Fibroblast of gingiva (primary cell): ENCODE data around the gene NEURL1.

ENCODE experiments used
- DNase-seq: peaks from one replicate; pipeline ENCODE4 v3.0.0-alpha.2; 2011; ENCODE audit warnings: low read depth

NEURL1 gene

GRCh38 chr10:103546401-103546800 lies 52.9 kb downstream of the NEURL1 start:
- no peak for DNase-seq

- DNase-seq, result no peak
These were observed 54.0 kb downstream of the NEURL1 start for GRCh38 chr10:103547391-103547946.

DNA sequence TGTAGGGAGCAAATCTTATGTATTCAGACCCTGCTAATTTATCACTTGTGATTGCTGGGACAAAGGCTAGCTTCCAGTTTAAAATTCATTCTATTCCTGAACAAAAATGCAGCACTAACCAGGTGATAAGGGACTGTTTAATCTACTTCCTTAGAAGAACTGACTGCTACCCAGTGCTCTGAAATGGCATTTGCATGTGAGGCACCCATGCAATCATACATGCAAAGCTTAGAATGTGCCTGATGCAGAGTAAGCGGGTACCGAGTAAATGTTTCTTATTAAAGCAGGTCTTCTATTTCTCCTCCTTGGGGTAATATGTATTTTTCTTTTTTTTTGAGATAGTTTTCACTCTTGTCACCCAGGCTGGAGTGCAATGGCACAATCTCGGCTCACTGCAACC lies 54.5 kb downstream of the NEURL1 start:
- DNase-seq, result no peak

- DNase-seq, result no peak
These were observed 55.3 kb downstream of the NEURL1 start for GRCh38 chr10:103548581-103549348.

DNA sequence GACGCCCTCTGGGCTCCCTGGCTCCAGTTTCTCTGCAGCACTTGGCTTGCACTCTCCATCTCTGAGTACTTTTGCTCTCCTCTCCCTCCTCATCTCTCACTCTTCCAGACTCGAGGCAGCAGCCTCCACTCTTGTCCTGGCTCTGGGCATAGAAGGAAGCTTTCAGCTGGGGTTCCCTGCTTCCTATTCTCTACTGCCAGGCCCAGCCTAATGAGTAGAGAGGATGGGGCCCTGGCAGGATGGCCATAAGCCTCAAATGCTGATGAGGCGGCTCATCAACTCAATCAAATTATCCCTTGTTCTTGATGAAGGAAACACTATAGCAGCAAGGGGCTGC lies 55.8 kb downstream of the NEURL1 start:
- DNase-seq, result no peak

- DNase-seq, result no peak
These were observed 56.7 kb downstream of the NEURL1 start for GRCh38 chr10:103550229-103550628.

GRCh38 chr10:103551619-103552602 lies 58.4 kb downstream of the NEURL1 start:
- no peak for DNase-seq

DNA sequence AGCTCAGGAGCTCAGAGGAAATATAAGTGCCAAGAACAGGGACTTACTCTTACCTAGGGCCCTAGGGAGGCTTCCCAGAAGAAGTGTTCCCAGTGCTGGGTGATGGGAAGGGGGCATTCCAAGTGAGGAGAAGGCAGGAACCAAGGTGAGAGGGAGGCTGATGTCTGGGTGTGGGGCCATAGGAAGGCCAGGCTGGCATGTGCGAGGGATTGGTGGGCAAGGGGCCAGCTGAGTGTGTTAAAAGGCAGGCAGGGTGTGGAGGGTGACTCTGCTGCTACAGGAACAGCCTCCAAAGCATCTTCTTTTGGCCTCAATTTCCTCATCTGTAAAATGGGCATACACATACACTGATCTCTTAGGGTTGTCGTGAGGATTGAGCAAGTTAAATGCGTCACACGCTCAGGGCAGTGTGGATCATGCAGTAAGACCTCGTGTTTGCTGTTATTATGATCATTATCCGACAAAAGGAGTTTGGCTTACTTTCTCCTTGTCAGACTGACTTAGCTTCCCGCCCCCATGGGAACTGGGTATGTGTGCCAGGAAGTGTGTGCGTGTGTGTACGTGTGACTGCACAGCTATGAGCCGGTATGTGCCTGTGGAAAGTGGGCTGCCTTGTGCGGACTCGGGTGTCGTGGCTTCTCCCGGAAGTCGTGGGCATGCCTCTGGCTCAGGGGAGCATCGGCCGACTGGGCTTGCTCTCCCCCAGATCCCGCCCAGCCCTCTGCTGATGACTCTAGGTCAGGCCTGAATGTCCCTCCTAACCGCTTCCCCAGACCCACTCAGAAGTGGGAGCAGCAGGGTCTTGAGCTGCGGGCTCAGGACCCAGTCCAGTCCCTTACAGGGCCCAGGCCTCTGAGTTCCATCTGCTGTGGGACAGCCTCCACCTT lies 59.6 kb downstream of the NEURL1 start:
- no peak for DNase-seq

GRCh38 chr10:103553743-103554487 lies 60.4 kb downstream of the NEURL1 start:
- DNase-seq, result no peak

DNA sequence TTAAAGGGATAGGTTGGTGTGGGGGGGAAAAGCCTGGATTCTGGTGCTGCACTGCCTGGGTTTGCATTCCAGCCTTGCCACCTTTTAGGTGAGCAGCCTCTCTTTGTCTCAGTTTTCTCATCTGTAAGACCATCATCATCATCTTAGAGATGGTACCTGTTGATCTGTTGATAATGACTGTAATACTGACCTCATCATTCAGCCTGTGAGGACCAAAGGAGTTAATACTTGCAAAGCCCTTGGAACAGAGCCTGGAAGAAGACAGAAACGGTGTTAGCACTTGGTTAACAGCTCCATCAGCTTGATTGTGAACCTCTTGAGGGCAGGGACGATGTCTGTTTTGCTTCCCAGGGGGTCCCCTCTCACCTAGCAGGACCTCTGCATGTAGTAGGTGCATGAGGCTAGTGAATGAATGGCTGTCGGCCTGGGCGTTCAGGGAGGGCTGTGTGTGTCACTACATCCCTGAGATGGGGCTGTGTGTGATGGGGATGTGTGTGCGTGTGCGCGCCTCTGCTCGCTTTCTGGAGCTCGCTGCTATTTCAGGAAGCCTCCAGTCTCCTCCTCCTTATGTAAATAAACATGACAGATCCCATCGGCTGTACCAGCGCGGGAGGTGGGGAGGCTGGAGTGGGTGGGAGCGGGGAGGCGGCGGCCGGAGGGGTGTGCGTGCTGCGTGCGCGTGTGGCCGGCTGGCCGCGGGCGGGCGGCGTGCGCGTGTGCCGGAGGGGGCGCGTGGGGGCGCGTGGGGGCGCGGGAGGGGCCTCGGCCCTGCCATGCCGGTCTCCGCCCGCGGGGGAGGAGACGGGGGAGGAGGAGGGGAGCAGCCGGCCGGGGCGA lies 61.2 kb downstream of the NEURL1 start:
- DNase-seq, result peak; percentile 43

DNA sequence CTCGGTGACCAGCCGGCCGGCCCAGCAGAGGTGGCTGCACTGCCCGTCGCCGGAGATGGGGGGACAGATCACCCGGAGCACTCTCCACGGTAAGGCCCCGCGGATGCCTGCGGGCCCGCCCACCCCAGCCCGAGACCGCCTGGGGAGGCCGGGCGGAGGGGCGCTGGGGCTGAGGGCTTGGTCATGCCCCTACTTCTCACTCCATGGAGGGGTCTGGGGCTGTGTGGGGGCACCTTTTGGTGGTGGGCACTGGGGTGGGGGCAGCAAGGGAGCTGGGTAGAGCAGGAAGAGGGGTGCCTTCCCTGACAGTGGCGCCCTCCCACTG lies 61.8 kb downstream of the NEURL1 start:
- DNase-seq, result no peak

- DNase-seq, result no peak
These were observed 62.2 kb downstream of the NEURL1 start for GRCh38 chr10:103555712-103556111.

DNA sequence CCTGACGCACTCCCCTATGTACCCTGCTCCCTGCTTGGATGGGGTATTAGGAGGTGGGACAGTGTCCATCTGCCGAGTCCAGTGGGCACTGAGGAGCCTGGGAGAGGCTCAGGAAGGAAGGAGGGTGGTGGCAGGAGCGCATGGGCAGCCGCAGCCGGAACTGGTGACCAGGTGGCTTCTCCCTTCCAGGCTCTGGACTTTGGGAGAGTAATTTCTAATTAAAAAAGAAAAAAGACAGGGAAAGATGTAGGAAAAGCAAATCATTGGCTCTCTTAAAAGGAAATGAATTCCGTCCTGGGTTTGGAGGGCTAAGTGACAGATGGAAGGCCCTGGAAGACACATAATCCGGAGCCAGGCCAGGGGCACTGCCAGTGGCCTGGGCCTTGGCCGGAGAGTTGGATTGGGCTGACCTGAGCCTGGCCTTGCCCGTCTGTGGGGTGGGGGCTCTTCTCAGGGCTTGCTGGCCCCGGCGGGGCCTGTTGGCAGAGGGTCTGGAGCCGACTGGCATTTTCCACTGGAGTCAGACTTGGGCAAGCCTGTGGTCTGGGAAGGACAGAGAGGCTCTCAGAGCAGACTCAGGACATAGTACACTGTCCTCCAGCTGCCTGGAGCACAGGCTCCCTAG lies 63.0 kb downstream of the NEURL1 start:
- no peak for DNase-seq

DNA sequence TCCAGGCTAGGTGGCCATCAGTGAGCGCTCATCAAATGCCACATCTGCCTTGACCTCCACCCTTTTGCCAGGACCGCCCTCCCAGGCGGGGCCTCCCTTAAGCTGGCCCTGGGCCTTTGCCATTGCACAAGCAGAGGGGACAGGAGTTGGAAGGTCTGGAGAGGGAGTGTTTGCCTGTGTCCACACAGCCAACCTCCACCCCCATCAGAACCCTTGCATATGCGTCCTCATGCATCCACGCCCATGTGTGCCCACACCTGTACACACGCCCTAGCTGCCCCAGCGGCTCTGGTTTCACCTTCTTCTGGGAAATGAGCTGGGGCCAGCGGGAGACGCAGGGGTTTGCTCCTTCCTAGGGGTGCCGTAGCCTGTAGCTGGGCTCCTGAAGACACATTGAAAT lies 64.0 kb downstream of the NEURL1 start:
- DNase-seq, result no peak

DNA sequence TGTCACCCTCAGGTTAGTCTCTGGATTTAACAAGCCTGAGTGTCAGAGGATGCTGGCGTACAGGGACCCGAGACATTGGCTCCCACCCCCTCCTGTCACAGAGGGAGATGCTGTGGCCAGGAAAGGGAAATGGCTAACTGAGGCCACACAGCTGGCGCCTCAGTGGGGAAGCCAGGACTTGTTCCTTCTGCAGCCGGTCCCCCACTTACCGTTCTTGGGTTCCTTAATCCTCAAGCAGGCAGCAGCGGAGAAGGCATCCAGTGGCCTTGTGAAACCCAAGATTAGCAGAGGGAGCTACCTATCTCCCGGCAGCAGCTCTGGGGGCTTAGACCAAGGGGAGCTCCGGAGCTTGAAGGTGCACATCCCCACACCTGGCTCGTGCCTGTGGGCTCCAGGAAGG lies 65.4 kb downstream of the NEURL1 start:
- no peak for DNase-seq

DNA sequence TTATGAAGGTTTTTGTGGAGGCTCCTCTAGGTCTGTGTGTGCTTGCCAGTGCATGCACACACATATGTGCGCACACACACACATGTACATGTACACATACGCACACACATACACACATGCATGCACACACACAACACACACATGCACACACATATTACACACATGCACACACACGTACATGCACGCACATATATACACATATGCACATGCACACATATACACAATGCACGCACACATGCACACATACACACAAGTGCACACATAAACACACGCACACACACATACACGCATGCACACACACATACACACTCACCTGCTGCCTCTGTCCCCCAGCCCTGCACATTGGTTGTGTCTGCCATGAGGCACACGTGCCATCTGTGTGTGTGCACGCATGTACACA lies 66.3 kb downstream of the NEURL1 start:
- DNase-seq, result no peak

DNA sequence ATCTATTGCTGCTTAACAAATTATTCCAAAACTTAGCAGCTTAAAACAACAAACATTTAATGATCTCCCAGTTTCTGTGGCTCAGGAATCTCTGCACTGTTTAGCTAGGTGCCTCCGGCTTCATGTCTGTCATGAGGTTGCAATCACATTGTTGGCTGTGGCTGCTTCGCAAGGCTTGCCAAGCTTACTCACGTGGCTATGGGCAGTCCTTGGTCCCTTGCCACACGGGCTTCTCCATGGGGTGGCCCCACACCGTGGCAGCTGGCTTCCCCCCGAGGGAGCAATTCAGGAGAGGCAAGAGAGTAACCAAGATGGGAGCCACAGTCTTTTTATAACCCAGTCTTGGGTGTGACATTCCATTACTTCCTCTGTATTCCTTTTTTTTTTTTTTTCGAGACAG lies 67.4 kb downstream of the NEURL1 start:
- no peak for DNase-seq

GRCh38 chr10:103562383-103562782 lies 68.9 kb downstream of the NEURL1 start:
- no peak for DNase-seq

- DNase-seq, result no peak
These were observed 70.0 kb downstream of the NEURL1 start for GRCh38 chr10:103563231-103564115.
